ENCODE data around the gene JPT1.
"Not testable (repeated sequence)": the region's sequence is repeated elsewhere in the genome, so short reads cannot be mapped to it uniquely, and the experiment has no call there.

JPT1 gene

GRCh38 chr17:75155191-75155601, 884 bp upstream of the JPT1 start:
- DNase-seq, result no peak

- peak; percentile 52 for DNase-seq
Observed at GRCh38 chr17:75153780-75154194, 525 bp downstream of the JPT1 start.

GRCh38 chr17:75152922-75153779, 1.2 kb downstream of the JPT1 start:
- peak; percentile 57 for DNase-seq

GRCh38 chr17:75152523-75152921, 1.8 kb downstream of the JPT1 start:
- no peak for DNase-seq

- no peak for DNase-seq
Observed at GRCh38 chr17:75151930-75152329, 2.4 kb downstream of the JPT1 start.

- DNase-seq, result no peak
Observed at GRCh38 chr17:75147878-75148546, 6.3 kb downstream of the JPT1 start.

- no peak for DNase-seq
Observed at GRCh38 chr17:75146592-75146991, 7.7 kb downstream of the JPT1 start.

- DNase-seq, result no peak
Observed at GRCh38 chr17:75144816-75145512, 9.3 kb downstream of the JPT1 start.

GRCh38 chr17:75142236-75142971, 11.9 kb downstream of the JPT1 start:
- no peak for DNase-seq

- no peak for DNase-seq
Observed at GRCh38 chr17:75138519-75138918, 15.8 kb downstream of the JPT1 start.

- DNase-seq, result not testable (repeated sequence)
Observed at GRCh38 chr17:75137762-75138161, 16.6 kb downstream of the JPT1 start.

- no peak for DNase-seq
Observed at GRCh38 chr17:75135946-75136345, 18.4 kb downstream of the JPT1 start.

GRCh38 chr17:75135452-75135851, 18.9 kb downstream of the JPT1 start:
- no peak for DNase-seq

- DNase-seq, result not testable (repeated sequence)
Observed at GRCh38 chr17:75133607-75134347, 20.5 kb downstream of the JPT1 start.

- no peak for DNase-seq
Observed at GRCh38 chr17:75133001-75133400, 21.3 kb downstream of the JPT1 start.

- DNase-seq, result not testable (repeated sequence)
Observed at GRCh38 chr17:75132018-75133000, 22.0 kb downstream of the JPT1 start.

- DNase-seq, result peak; percentile 89
Observed at GRCh38 chr17:75131278-75132017, 22.9 kb downstream of the JPT1 start, which contains the start of gene NT5C. TSS of gene NT5C (minus strand) at chr17:75131742. CDS start at chr17:75131707, 35 bp downstream.

- DNase-seq, result peak; percentile 71
Observed at GRCh38 chr17:75130632-75131277, 23.6 kb downstream of the JPT1 start.

- no peak for DNase-seq
Observed at GRCh38 chr17:75130059-75130631, 24.2 kb downstream of the JPT1 start.

Measured in stimulated activated CD4-positive, alpha-beta T cell treated with anti-CD3 and anti-CD28 coated beads, Interleukin-15, amount 100 ng/mL, for 24 hours (primary cell).